ENCODE measurements around the gene NFKB1.
A peak's percentile ranks its signal among the peaks of the same experiment; 100 is the strongest.

NFKB1 gene

GRCh38 chr4:102497986-102498385 is 3.2 kb upstream of the NFKB1 start:
- DNase-seq = no peak

GRCh38 chr4:102500352-102500695 is 835 bp upstream of the NFKB1 start:
- no peak for DNase-seq

- no peak for DNase-seq
Observed at GRCh38 chr4:102501447-102501696, 213 bp downstream of the NFKB1 start.

DNA sequence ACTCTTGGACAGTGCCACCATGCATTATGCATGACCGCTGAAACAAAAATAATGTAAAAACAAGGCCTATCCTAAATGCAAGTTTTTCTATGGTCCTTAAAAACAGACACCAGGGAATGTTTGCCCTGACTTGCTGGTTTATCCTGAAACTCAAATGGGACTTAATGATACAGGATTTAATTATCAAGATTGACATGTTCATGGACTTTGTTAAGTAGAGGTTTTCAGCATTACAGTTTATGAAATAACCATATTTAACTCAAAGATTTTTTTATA is 1.3 kb downstream of the NFKB1 start:
- DNase-seq = no peak

DNA sequence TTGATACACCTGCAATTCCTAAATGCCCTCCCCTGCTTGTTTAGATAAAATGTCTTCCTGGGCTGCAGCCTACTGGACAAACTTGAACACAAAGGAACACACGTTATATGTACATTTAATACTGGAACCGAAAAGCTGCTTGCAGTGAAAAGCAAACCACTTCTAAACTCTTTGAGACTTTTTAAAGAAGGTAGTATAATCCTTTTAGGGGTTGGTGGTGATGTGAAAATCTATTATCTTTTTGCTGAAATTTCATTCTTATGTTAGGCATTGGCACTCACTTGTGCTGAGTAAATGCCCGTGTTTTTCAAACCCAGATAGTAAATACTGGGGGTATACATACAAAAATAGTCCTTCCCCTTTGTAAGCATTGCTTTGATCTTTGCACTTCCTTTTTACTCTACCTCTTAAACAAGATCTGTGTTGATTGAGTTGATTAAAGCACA is 2.2 kb downstream of the NFKB1 start:
- peak; percentile 33 for DNase-seq

- no peak for DNase-seq
Observed at GRCh38 chr4:102503831-102504786, 3.0 kb downstream of the NFKB1 start.

- DNase-seq = no peak
Observed at GRCh38 chr4:102504941-102505340, 3.8 kb downstream of the NFKB1 start.

- no peak for DNase-seq
Observed at GRCh38 chr4:102505708-102506107, 4.5 kb downstream of the NFKB1 start.

DNA sequence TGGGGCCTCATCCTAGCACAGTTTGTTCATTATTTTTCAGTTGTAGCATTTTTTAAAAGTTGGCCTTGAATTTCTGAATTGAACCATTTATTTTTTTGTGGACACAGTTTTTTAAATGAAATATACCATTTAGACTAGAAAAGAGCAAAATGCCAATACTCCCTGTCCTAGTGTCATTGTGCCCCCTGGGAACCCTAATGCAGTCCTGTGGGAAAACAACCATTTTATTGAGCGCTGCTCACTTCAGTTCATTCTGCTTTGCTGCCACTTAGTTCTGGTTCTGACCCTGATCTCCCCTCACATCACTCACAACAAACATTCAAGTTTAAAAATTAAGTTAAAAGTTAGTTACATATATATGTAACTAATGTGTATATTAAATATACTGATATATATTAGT is 5.4 kb downstream of the NFKB1 start:
- no peak for DNase-seq

GRCh38 chr4:102511830-102512605 is 10.9 kb downstream of the NFKB1 start:
- DNase-seq = no peak

DNA sequence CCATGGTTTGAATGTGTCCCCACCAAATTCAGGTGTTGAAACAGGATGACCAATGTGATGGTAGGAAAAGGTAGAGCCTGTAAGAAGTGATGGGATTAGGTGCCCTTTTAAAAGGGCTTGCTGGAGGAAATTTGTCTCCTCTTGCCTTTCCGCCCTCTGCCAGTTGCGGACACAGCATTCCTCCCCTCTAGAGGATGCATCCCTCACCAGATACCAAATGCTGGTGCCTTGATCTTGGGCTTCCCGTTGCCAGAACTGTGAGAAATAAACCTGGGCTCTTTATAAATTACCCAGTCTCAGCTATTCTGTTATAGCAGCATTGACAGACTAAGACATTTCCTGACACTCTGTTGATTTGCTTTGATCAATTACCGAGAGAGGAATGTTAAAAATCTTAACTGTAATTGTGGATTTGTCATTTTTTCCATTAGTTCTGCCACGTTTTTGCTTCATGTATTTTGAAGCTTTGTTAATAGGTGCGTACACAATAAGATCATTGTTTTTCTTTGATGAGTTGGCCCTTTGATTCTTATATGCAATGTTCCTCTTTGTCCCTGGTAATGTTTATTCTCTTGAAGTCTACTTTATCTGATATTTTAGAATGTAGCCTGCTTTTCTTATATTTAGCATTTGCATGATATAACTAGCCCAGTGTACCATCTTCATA is 13.3 kb downstream of the NFKB1 start:
- DNase-seq = no peak

- DNase-seq = no peak
Observed at GRCh38 chr4:102517753-102518152, 16.6 kb downstream of the NFKB1 start.

DNA sequence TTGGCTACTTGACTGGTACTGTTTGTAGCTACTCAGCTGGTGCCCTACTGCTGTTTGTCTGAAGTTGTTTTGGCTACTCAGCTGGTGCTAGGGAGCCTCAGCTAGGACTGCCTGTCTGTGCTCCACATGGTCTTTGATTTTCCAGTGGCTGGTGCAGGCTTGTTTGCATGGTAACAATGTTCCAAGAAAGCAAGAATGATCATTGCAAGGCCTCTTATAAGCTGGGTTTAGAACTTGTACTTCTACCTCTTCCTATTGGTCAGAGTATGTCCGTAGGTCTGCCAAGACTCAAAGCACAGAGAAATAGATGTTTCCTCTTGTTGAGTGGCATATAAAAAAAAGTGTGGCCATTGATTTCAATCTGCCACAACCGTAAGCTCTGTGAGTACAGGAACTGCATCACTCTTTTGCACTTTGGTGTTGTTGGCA is 17.6 kb downstream of the NFKB1 start:
- DNase-seq = no peak

GRCh38 chr4:102519925-102520324 is 18.8 kb downstream of the NFKB1 start:
- no peak for DNase-seq

DNA sequence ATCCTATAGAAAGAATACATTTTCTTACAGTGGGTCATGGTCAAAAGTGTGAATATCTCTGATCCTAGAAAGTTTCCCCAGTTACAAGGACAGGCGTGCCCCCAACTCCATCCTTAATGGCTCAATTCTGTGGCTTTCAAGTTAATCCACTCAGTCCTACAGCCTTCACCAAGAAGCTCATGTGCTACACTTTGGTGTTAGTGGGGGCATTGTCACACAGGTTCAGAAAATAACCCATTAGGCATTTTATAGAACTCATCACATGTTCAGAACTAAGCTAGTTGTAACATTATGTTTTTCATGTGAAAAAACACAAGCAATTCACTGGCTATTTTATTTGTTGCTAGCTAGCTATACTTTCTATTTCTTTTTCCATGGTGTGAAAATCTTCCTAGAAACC is 20.4 kb downstream of the NFKB1 start:
- DNase-seq = no peak

DNA sequence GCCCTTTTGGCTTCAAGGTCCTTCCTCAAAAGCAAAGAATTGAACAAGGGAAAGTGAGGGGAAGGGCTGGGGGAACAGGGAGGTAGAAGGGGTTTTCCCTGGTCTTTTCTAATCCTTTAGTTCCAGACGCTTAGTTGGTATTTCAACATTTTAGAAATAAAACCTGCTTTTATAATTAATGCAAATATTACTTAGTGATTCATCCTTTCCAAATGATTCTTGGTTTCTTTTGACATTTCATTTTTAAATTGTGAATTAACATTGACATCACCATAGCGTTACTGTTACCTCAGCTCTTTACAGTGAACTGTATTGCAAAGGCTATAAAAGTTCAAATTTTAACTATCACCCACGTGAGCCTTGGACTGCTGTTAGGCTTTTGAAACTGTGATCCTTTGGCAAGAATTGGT is 20.9 kb downstream of the NFKB1 start:
- no peak for DNase-seq

DNA sequence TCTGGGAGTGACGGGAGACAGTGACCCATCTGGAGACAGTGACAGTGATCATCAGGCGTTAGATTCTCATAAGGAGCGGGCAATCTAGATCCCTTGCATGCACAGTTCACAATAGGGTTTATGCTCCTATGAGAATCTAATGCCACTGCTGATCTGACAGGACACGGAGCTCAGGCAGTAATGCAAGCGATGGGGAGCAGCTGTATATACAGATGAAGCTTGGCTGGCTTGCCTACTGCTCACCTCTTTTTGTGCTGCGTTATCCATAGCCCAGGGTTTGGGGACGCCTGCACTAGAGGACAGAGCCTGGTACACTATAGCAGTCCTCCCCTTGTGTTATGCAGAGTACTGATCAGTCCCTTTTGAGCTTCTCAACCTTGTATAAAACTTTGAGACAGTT is 23.5 kb downstream of the NFKB1 start:
- no peak for DNase-seq

DNA sequence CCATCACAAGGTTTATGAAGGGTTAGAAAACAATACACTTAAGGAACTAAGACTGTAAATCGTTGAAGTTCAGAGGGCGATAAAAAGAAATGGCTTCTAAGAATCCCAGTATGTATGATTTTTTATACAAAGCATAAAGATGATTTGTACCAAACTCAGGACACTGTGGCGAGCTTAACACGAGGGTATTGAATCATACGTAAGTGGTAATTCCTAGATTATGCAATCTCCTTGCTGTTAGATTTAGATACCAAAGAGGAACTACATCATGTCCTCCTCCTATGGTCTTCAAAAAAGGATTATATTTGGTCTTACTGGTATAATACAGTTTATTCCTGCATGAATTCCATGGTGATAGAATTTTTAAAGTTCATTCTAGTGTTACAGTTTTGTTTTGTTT is 23.9 kb downstream of the NFKB1 start:
- no peak for DNase-seq

GRCh38 chr4:102525504-102525903 is 24.3 kb downstream of the NFKB1 start:
- DNase-seq = no peak

- DNase-seq = no peak
Observed at GRCh38 chr4:102526532-102526931, 25.4 kb downstream of the NFKB1 start.

GRCh38 chr4:102527695-102528283 is 26.6 kb downstream of the NFKB1 start:
- DNase-seq = no peak

DNA sequence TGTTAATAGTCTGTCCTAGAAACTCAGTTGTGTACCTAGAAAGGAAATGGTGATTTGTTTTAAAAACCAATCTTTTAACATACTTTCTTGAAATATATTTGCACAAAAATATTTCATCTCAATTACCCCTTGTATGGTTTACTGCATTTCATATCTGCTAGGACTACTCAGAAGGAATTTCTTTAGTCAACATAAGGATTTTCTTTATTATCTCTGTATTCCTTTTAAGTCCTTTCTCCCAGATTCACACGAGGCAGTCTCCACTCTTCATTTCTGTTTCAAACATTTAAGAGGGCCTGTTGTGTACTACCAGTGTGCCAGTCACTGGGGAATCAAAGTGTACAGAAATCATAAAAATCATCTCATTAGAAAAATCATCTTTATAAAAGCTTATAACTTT is 28.8 kb downstream of the NFKB1 start:
- DNase-seq = no peak

DNA sequence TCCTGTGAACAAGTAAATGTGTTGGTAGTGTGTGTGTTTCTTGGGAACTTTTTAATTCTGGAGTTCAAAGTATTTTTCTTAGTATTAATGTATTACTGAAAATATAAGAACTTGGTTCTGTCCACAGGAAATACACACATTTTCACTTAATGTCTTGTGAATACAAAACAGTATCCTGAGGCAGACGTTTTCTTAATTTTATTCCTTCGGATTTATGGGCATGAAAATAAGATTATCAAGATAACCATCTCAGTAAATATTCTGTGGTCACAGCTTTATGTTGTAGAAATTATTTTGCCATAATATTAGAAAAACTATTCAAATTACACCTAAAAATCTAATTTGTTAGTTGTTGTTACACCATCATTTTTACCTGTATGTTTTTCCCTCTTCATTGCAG is 29.8 kb downstream of the NFKB1 start:
- no peak for DNase-seq

GRCh38 chr4:102531462-102531861 is 30.3 kb downstream of the NFKB1 start:
- DNase-seq = no peak

All from NCI-H510A treated with DMSO at 0.1 percent for 48 hours (cell line).